Stimulated activated CD8-positive, alpha-beta memory T cell treated with anti-CD3 and anti-CD28 coated beads, Interleukin-7, amount 100 ng/mL, for 24 hours (primary cell): ENCODE measurements around the gene LACTB.

Experiments
- DNase-seq: peaks from one replicate; pipeline ENCODE4 v3.0.0-alpha.2; 2020; ENCODE audit warnings: low read depth

LACTB gene

GRCh38 chr15:63121382-63122001, at the start of gene LACTB:
Gene LACTB (plus strand): TSS chr15:63121861. CDS start chr15:63121872, 11 bp downstream.
- DNase-seq, result peak; percentile 50

GRCh38 chr15:63072023-63072650, 49.5 kb upstream of the LACTB start:
- DNase-seq, result no peak

- DNase-seq, result no peak
Measured at GRCh38 chr15:63072809-63073277, 48.8 kb upstream of the LACTB start.

GRCh38 chr15:63073497-63074172, 48.0 kb upstream of the LACTB start:
- no peak for DNase-seq

GRCh38 chr15:63075015-63075983, 46.4 kb upstream of the LACTB start:
- no peak for DNase-seq

- no peak for DNase-seq
Measured at GRCh38 chr15:63075984-63076713, 45.5 kb upstream of the LACTB start.

- DNase-seq, result no peak
Measured at GRCh38 chr15:63076714-63077046, 45.0 kb upstream of the LACTB start.

GRCh38 chr15:63077952-63078351, 43.7 kb upstream of the LACTB start:
- DNase-seq, result no peak

- no peak for DNase-seq
Measured at GRCh38 chr15:63079947-63080626, 41.6 kb upstream of the LACTB start.

GRCh38 chr15:63080634-63081250, 40.9 kb upstream of the LACTB start:
- DNase-seq, result no peak

GRCh38 chr15:63082366-63082765, 39.3 kb upstream of the LACTB start:
- no peak for DNase-seq

GRCh38 chr15:63083044-63083443, 38.6 kb upstream of the LACTB start:
- DNase-seq, result no peak

- no peak for DNase-seq
Measured at GRCh38 chr15:63083541-63083940, 38.1 kb upstream of the LACTB start.

- no peak for DNase-seq
Measured at GRCh38 chr15:63084806-63085205, 36.9 kb upstream of the LACTB start.

GRCh38 chr15:63085289-63085688, 36.4 kb upstream of the LACTB start:
- DNase-seq, result no peak

GRCh38 chr15:63086271-63086670, 35.4 kb upstream of the LACTB start:
- DNase-seq, result no peak

- no peak for DNase-seq
Measured at GRCh38 chr15:63086947-63087346, 34.7 kb upstream of the LACTB start.

- no peak for DNase-seq
Measured at GRCh38 chr15:63088533-63089245, 33.0 kb upstream of the LACTB start.

- DNase-seq, result no peak
Measured at GRCh38 chr15:63089260-63090043, 32.2 kb upstream of the LACTB start.
